ENCODE results near the gene TMEM145.

- no peak for TF ChIP-seq CTCF (optimal IDR thresholded peaks at IDR 0.05 in 1 of 3, IDR thresholded peaks at IDR 0.05 in 1 of 3, conservative IDR thresholded peaks at IDR 0.05 in 1 of 3; ENCODE audit: extremely low read depth in 1 of 3, insufficient read depth in 2 of 3, low read length in 3 of 3)
- TF ChIP-seq EZH2 (IDR thresholded peaks at IDR 0.05; ENCODE audit: low read length), result no peak
Observed at GRCh38 chr19:42282819-42283187, 30.3 kb upstream of the TMEM145 start.

All from keratinocyte (primary cell).